Measurements from ENCODE around the gene SSR4. TPM values are rescaled to one million over a fixed set of nuclear protein-coding genes. Genes with fewer than 3 reads are reported as not detected.
A peak's percentile ranks its signal among the peaks of the same experiment; 100 is the strongest.
"Not testable (repeated sequence)": the region's sequence is repeated elsewhere in the genome, so short reads cannot be mapped to it uniquely, and the experiment has no call there.

Gene SSR4
- total RNA-seq, 2 donors from 2014 or later: 266 to 306 TPM

DNA sequence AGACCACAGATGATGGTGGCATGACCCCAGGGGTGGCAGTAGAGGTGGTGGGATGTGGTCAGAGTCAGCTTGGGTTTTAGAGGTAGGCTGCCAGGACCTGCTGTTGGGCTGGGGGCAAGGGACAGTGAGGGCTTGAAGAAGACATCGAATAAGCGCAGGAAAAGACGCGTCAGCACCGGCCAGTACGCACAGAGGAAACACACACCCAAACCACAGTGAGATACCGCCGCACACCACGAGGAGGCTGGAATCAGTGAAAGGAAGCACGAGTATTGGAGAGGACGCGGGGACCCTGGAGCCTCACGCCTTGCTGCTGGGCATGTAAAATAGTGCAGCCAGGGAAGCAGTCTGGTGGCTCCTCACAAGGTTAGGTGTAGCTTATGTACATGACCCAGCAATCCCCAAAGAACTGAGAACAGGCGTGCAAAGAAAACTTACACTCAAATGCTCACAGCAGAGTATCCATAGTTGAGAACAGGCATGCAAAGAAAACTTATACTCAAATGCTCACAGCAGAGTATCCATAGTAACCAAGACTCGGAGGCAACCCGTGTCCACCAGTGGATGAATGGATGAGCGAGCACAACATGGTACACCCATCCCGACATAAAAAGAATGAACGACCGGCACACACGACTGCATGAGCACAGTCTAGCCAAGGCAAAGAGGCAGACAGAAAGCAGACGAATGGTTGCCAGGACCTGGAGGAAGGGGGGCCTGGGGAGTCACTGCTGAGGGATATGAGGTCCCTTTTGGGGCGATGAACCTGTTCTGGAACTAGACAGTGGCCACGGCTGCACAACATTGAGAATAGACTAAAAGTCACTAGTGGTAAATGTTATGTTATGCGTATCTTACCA is 22.6 kb downstream of the SSR4 start:
- H3K4me3 Mint-ChIP-seq: peak overlapping the region; percentile 73
- peaks cover 0 to 7% of the 10 kb centered on the region in 2 donors for H3K27me3 Mint-ChIP-seq
- peak; percentile 71 to 84 for ATAC-seq
- no peaks in the 10 kb centered on the region for H3K36me3 Mint-ChIP-seq
- peak; percentile 71 for DNase-seq (ENCODE audit: low spot score)
- H3K9me3 Mint-ChIP-seq: no peaks in the 10 kb centered on the region
- no peak overlapping the region for H3K27ac Mint-ChIP-seq
- peaks cover 25 to 43% of the 10 kb centered on the region in 2 donors for H3K4me1 Mint-ChIP-seq (ENCODE audit: low read depth in 2 of 2)

DNA sequence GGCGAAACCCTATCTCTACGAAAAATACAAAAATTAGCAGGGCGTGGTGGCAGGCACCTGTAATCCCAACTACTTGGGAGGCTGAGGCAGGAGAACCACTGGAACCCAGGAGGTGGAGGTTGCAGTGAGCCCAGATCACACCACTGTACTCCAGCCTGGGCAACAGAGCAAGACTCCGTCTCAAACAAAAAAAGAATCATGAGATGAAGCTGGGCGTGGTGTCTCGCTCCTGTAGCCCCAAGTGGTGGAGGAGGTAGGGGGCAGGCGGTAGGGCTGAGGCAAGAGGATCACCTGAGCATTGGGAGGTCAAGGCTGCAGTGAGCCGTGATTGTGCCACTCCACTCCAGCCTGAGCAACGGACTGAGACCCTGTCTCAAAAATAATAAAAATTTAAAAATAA is 23.6 kb downstream of the SSR4 start:
- not testable (repeated sequence) for H3K36me3 Mint-ChIP-seq; H3K9me3 Mint-ChIP-seq; DNase-seq (ENCODE audit: low spot score); H3K27me3 Mint-ChIP-seq; ATAC-seq; H3K27ac Mint-ChIP-seq
- H3K4me1 Mint-ChIP-seq (ENCODE audit: low read depth in 2 of 2): peaks cover 33 to 46% of the 10 kb centered on the region in 2 donors
- H3K4me3 Mint-ChIP-seq: peak overlapping the region; percentile 41

DNA sequence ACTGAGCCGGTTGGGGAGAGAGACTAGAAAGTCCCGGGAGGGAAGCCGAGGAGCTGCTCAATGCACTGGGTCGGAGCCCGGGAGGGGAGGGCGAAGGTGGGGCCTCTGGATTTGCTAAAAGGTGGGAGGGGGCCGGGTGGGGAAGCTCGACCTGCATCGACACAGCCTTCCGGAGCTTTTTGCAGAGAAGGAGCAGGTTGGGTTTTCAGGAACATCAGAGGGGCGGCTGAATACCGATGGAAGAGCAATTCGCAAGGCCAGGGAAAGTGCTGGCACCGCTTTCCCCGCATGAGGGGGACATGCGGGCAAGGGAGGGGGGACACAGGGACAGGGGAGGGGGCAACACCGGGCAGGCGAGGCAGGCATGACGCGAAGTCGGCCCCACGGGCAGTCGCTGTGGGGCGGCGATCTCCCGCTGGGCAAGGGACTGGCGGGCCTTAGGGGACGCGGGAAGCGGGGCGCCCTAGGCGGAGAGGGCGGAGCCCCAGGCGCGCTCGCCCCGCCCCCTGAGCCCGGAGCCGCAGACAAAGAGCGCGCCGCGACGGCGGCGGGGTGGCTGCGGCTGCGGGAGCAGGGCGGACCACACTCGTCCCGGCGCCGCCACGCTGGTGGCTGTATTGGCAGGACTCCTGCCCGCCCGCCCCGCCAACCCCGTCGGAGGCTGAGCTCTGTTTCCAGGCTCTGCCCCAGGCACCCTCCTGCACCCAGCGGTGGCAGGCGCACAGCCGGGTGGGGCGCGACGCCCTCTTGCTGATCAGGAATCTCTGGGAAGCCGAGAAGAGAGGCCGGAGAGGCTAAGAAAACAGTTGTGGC is 24.3 kb downstream of the SSR4 start:
- peak; percentile 84 to 89 for ATAC-seq
- DNase-seq (ENCODE audit: low spot score): no peak
- Mint-ChIP-seq H3K27me3 (peaks cover 0 to 4% of the 10 kb centered on the region in 2 donors), H3K36me3 (no peaks in the 10 kb centered on the region), H3K4me3 (peak overlapping the region; percentile 42), H3K27ac (no peak overlapping the region), H3K4me1 (ENCODE audit: low read depth in 2 of 2) (peaks cover 33 to 47% of the 10 kb centered on the region in 2 donors), H3K9me3 (no peaks in the 10 kb centered on the region)

DNA sequence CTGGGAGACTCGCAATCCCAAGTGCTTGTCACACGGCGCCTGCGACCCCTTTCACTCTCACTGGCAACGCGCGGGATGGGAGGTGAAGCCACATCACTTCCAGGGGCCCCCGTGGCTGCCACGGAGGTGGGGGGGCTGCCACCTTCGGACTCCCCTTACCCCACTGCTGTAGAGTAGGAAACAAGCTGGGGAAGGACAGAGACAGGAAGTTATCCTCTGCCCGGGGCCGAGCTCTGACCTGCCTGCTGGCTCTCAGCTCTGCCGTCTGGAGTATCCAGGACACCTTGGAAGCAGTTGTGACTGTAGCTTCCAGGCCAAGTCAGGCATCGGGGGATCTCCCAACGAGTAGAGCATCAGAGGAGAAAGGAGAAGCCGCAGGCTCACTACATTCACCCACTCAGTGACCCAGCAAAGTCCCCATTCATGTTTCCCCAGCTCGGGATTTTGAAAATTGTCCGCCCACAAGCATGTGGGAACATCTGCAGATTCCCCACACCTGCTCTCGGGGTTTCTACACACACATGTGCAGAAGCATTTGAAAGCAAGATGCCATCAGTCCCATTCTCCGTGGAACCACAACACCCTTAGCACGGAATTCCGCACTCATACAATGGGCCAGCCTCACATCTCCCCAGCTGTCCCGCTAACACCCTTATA is 25.0 kb downstream of the SSR4 start:
- no peak overlapping the region for H3K27ac Mint-ChIP-seq
- peaks cover 0 to 3% of the 10 kb centered on the region in 2 donors for H3K27me3 Mint-ChIP-seq
- peaks cover 32 to 52% of the 10 kb centered on the region in 2 donors for H3K4me1 Mint-ChIP-seq (ENCODE audit: low read depth in 2 of 2)
- ATAC-seq (no peak), DNase-seq (ENCODE audit: low spot score) (no peak)
- H3K9me3 Mint-ChIP-seq: no peaks in the 10 kb centered on the region
- H3K4me3 Mint-ChIP-seq: peak overlapping the region; percentile 42
- no peaks in the 10 kb centered on the region for H3K36me3 Mint-ChIP-seq

DNA sequence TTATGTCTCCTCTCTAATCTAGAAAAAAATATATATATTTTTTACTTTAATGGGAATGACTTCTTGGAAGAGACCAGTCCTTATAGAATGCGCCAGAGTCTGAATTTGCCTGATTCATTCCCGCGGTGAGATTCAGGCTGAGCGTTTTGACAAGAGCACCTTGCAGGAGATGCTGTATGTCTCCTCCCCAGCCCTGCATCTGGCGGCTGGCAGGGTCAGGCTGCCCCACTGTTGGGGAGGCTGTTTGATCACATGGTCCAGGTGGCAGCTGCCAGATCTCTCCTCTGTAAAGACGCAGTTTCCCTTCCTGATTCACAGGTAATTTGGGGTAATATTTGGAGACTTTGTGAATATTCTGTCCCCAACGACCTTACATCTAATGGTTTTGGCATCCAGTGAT is 26.1 kb downstream of the SSR4 start:
- peaks cover 26 to 48% of the 10 kb centered on the region in 2 donors for H3K4me1 Mint-ChIP-seq (ENCODE audit: low read depth in 2 of 2)
- H3K36me3 Mint-ChIP-seq: no peaks in the 10 kb centered on the region
- DNase-seq (ENCODE audit: low spot score) (no peak), ATAC-seq (no peak)
- H3K27me3 Mint-ChIP-seq: no peaks in the 10 kb centered on the region
- H3K4me3 Mint-ChIP-seq: no peak overlapping the region
- no peak overlapping the region for H3K27ac Mint-ChIP-seq
- no peaks in the 10 kb centered on the region for H3K9me3 Mint-ChIP-seq

DNA sequence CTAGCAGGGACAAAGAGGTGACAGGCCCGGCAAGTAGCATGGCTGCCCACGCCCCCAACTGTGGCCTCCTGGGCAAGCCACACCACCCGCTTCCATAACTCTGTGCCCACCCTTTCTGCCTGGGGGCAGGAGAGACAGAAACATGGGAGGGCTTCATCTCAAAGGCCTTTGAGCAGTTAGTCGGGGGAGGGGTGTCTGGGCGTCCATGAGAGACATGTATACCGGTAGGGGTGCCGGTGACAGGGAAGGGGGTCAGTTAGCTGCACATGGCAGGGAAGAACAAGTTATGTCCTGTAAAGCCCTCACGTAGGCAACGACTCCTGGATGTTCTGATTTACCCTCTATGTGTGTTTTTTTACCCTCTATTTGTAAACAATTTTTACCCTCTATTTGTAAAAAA is 26.6 kb downstream of the SSR4 start:
- H3K36me3 Mint-ChIP-seq: no peaks in the 10 kb centered on the region
- H3K27me3 Mint-ChIP-seq: no peaks in the 10 kb centered on the region
- H3K4me3 Mint-ChIP-seq: no peak overlapping the region
- no peaks in the 10 kb centered on the region for H3K9me3 Mint-ChIP-seq
- DNase-seq (ENCODE audit: low spot score) (no peak), ATAC-seq (no peak)
- peak overlapping the region in 1 of 2 donors; percentile 50 for H3K27ac Mint-ChIP-seq
- H3K4me1 Mint-ChIP-seq (ENCODE audit: low read depth in 2 of 2): peaks cover 28 to 50% of the 10 kb centered on the region in 2 donors

DNA sequence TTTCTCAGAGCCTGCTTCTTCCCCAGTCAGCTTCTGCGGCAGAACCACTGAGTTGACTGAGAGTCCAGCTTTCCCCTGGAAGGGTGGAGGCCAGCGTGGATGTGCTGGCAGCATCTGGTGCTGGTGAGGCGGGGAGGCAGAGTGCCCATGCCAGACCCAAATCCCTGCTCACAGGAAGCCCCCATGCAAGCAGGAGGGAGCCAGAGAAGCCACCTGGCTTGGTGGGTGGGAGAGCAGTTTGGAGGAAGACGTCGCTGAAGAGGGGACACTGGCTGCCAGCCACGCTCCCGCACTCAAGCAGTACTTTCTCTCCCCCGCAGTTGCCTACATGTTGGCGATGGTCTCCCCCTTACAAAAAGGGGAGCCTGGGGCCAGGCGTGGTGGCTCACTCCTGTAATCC is 29.9 kb downstream of the SSR4 start:
- Mint-ChIP-seq H3K36me3 (no peaks in the 10 kb centered on the region), H3K4me1 (ENCODE audit: low read depth in 2 of 2) (peaks cover 28 to 44% of the 10 kb centered on the region in 2 donors), H3K27ac (no peak overlapping the region), H3K4me3 (no peak overlapping the region), H3K27me3 (peaks cover 0 to 5% of the 10 kb centered on the region in 2 donors), H3K9me3 (no peaks in the 10 kb centered on the region)
- ATAC-seq (no peak), DNase-seq (ENCODE audit: low spot score) (no peak)

DNA sequence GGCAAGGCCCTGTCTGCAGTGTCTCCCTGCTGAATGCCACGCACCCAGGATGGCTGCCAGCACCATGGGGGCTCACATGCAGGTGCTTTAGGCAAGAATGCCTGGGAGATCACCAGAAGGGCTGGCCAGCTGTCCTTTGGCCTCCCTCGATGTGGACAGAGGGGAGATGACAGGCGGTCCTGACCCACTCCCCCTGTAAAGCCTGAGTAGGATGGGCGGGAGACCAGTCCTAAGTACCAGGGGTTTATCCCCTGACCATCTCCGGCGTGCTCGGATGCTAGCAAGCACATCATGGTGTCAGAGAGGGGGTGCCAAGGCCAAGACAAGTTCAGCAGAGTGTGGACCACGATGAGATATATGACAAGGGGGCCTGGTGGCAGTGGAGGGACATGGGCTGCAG is 30.6 kb downstream of the SSR4 start:
- no peaks in the 10 kb centered on the region for H3K36me3 Mint-ChIP-seq
- H3K4me1 Mint-ChIP-seq (ENCODE audit: low read depth in 2 of 2): peaks cover 28 to 44% of the 10 kb centered on the region in 2 donors

DNA sequence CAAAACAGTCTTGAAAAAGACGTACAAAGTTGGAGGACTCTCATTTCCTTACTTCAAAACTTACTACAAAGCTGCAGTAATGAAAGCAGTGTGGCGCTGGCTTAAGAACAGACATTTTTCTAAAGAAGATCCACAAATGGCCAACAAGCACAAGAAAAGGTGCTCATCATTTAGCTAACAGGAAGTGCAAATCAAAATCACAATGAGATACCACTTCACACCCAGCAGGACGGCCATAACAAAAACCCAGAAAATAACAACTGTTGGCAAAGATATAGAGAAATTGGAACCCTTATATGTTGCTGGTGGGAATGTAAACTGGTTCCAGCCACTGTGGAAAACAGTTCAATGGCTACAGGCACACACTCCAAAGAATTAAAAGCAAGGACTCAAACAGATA is 32.5 kb downstream of the SSR4 start:
- no peak for DNase-seq (ENCODE audit: low spot score)
- ATAC-seq: no peak
- H3K4me3 Mint-ChIP-seq: peak overlapping the region; percentile 11
- H3K4me1 Mint-ChIP-seq (ENCODE audit: low read depth in 2 of 2): peaks cover 23 to 32% of the 10 kb centered on the region in 2 donors
- H3K27me3 Mint-ChIP-seq: peaks cover 0 to 6% of the 10 kb centered on the region in 2 donors
- no peaks in the 10 kb centered on the region for H3K9me3 Mint-ChIP-seq
- H3K36me3 Mint-ChIP-seq: no peaks in the 10 kb centered on the region
- peak overlapping the region; percentile 12 to 16 for H3K27ac Mint-ChIP-seq

More for the DNA sequence above, 30.6 kb downstream of the SSR4 start:
- peaks cover 0 to 5% of the 10 kb centered on the region in 2 donors for H3K27me3 Mint-ChIP-seq
- no peak overlapping the region for H3K4me3 Mint-ChIP-seq
- no peak for ATAC-seq
- H3K27ac Mint-ChIP-seq: no peak overlapping the region
- DNase-seq (ENCODE audit: low spot score): no peak
- no peaks in the 10 kb centered on the region for H3K9me3 Mint-ChIP-seq

DNA sequence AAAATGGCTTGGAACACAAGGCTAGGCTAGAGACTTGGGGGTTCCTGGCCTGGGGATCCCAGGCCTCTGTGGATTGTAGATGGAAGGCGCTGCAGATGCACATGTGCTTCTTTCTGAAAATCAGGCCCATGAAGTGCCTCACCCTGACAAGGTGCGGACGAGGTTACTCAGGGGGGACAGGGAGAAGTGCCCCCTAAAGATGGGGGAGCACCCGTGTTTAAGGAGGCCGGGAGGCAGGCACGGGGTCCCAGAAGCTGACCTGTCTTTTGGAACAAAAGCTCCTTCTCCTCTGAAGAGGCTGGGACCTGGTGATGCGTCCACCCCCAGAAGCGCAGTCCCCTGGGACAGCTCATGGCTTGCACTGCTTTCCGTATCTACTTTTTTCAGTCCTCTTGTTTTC is 33.4 kb downstream of the SSR4 start:
- peaks cover 15 to 27% of the 10 kb centered on the region in 2 donors for H3K4me1 Mint-ChIP-seq (ENCODE audit: low read depth in 2 of 2)
- no peaks in the 10 kb centered on the region for H3K9me3 Mint-ChIP-seq
- H3K4me3 Mint-ChIP-seq: peak overlapping the region; percentile 12
- no peaks in the 10 kb centered on the region for H3K36me3 Mint-ChIP-seq
- H3K27ac Mint-ChIP-seq: peak overlapping the region; percentile 12 to 16
- DNase-seq (ENCODE audit: low spot score) (no peak), ATAC-seq (no peak)
- peaks cover 0 to 9% of the 10 kb centered on the region in 2 donors for H3K27me3 Mint-ChIP-seq

DNA sequence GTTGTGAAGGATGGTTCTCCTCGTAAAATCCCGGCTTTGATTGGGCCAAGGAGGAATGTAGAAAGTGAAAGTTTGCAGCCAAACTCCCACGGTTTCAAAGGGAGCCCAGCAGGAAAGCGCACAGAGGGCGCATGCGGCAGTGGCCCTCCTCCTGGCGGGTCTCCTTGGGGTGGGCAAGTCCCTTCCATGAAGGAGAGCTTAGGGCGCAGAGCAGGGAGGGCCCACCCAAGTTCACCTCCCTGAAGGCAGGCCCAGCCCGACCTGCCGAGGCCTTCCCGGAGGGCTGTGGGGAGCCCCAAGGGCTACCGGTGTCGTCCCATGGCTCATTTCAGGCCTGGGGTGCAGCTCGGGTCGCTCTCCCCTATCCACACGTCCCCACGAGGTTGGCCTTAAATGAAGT is 33.8 kb downstream of the SSR4 start:
- Mint-ChIP-seq H3K27me3 (peaks cover 0 to 9% of the 10 kb centered on the region in 2 donors), H3K9me3 (no peaks in the 10 kb centered on the region), H3K4me3 (peak overlapping the region; percentile 12), H3K36me3 (no peaks in the 10 kb centered on the region), H3K4me1 (ENCODE audit: low read depth in 2 of 2) (peaks cover 15 to 27% of the 10 kb centered on the region in 2 donors), H3K27ac (no peak overlapping the region)
- DNase-seq (ENCODE audit: low spot score): no peak
- no peak for ATAC-seq

DNA sequence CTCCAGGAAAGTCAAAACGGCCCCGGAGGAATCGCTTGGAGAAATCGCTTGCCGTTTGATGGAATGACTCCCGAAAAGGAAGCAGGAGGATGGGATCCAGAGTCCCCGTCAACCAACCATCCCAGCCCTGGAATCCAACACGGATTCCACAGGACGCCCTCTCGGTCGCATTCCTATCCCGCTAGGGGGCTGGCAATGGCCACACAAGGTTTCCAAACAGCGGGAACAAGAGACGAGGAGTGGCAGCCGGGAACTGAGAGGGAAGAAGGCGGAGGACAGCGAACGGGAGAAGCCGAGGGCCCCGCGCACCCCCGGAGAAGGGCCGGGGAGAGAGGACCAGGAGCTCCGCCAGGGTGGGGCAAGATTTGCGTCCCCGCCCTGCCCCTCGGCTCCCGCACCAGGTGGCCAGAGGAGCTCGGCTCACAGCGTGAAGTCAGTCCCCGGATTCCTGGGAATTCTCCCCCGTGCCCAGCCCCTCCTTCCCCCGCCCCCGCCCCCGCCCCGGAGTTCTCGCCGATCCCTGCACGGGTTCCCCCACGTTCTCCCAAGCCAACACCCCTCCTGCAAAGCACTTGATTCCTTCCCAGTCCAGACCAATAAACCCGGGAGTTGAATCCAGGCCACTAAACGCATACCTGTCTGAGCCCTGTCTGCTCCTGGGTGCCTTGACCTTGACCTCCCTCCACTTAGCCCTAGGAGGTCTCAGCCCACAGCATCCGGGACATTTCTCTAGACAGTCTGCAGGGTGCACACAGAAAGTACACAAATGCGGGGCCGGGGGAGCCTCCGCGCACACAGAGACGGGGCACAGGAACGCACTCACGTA is 34.5 kb downstream of the SSR4 start:
- H3K27me3 Mint-ChIP-seq: peaks cover 0 to 9% of the 10 kb centered on the region in 2 donors
- H3K36me3 Mint-ChIP-seq: no peaks in the 10 kb centered on the region
- H3K9me3 Mint-ChIP-seq: no peaks in the 10 kb centered on the region
- H3K4me1 Mint-ChIP-seq (ENCODE audit: low read depth in 2 of 2): peaks cover 15 to 23% of the 10 kb centered on the region in 2 donors
- no peak overlapping the region for H3K27ac Mint-ChIP-seq
- peak overlapping the region; percentile 69 for H3K4me3 Mint-ChIP-seq
- DNase-seq (ENCODE audit: low spot score): no peak
- ATAC-seq: peak in 1 of 2 donors; percentile 40

DNA sequence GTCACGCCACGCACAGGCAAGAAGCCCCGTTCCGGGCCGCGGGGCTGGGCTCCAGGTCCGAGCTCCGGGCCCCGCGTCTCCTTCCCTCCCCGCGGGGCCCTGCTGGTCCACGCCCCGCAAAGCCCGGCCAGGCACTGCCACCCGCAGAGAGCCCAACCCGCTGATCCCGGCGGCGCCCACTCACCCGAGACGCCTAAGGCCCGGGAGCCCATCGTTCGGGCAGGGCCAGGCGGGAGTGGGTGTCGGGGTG is 35.0 kb downstream of the SSR4 start:
- H3K27ac Mint-ChIP-seq: no peak overlapping the region
- no peak for ATAC-seq

More for the DNA sequence above, 35.0 kb downstream of the SSR4 start:
- no peaks in the 10 kb centered on the region for H3K9me3 Mint-ChIP-seq
- no peak for DNase-seq (ENCODE audit: low spot score)
- peaks cover 15 to 19% of the 10 kb centered on the region in 2 donors for H3K4me1 Mint-ChIP-seq (ENCODE audit: low read depth in 2 of 2)
- peak overlapping the region; percentile 69 for H3K4me3 Mint-ChIP-seq
- H3K36me3 Mint-ChIP-seq: no peaks in the 10 kb centered on the region
- H3K27me3 Mint-ChIP-seq: peaks cover 0 to 9% of the 10 kb centered on the region in 2 donors

Data from natural killer cell treated with Interleukin-12 subunit alpha and Interleukin-12 subunit beta and Interleukin-15 and Interleukin-18, amount 100 ng/mL, for 72 hours (primary cell).